ENCODE measurements around the gene GIPC2.
"Not testable (repeated sequence)": the region's sequence is repeated elsewhere in the genome, so short reads cannot be mapped to it uniquely, and the experiment has no call there.

Gene GIPC2

GRCh38 chr1:78045926-78046778 is at the start of gene GIPC2:
GIPC2 (plus strand) TSS chr1:78045966; CDS start chr1:78046095, 129 bp downstream.
- no peak for DNase-seq

- no peak for DNase-seq
Observed at GRCh38 chr1:77996734-77997133, 49.0 kb upstream of the GIPC2 start.

- DNase-seq: not testable (repeated sequence)
Observed at GRCh38 chr1:78000536-78000935, 45.2 kb upstream of the GIPC2 start.

- no peak for DNase-seq
Observed at GRCh38 chr1:78003070-78003746, 42.6 kb upstream of the GIPC2 start.

GRCh38 chr1:78003882-78004718 is 41.7 kb upstream of the GIPC2 start:
- no peak for DNase-seq

- no peak for DNase-seq
Observed at GRCh38 chr1:78004719-78005447, 40.9 kb upstream of the GIPC2 start, which contains the start of gene DNAJB4. DNAJB4 (plus strand) TSS chr1:78004939; CDS start chr1:78005111, 172 bp downstream.

- DNase-seq: no peak
Observed at GRCh38 chr1:78005448-78005722, 40.4 kb upstream of the GIPC2 start.

- DNase-seq: peak; percentile 15
Observed at GRCh38 chr1:78005755-78006154, 40.0 kb upstream of the GIPC2 start.

GRCh38 chr1:78006521-78006920 is 39.2 kb upstream of the GIPC2 start:
- DNase-seq: no peak

- no peak for DNase-seq
Observed at GRCh38 chr1:78007677-78008341, 38.0 kb upstream of the GIPC2 start.

- DNase-seq: no peak
Observed at GRCh38 chr1:78009276-78009675, 36.5 kb upstream of the GIPC2 start.

- no peak for DNase-seq
Observed at GRCh38 chr1:78009836-78010235, 35.9 kb upstream of the GIPC2 start.

- DNase-seq: no peak
Observed at GRCh38 chr1:78011050-78011449, 34.7 kb upstream of the GIPC2 start.

GRCh38 chr1:78015148-78015547 is 30.6 kb upstream of the GIPC2 start:
- DNase-seq: no peak

GRCh38 chr1:78019024-78019423 is 26.7 kb upstream of the GIPC2 start:
- no peak for DNase-seq

GRCh38 chr1:78021134-78021533 is 24.6 kb upstream of the GIPC2 start:
- not testable (repeated sequence) for DNase-seq

GRCh38 chr1:78029793-78030192 is 16.0 kb upstream of the GIPC2 start:
- DNase-seq: no peak

GRCh38 chr1:78032996-78033796 is 12.6 kb upstream of the GIPC2 start:
- no peak for DNase-seq

- DNase-seq: no peak
Observed at GRCh38 chr1:78033797-78034172, 12.0 kb upstream of the GIPC2 start.

- DNase-seq: no peak
Observed at GRCh38 chr1:78035121-78035520, 10.6 kb upstream of the GIPC2 start.

GRCh38 chr1:78036450-78036849 is 9.3 kb upstream of the GIPC2 start:
- DNase-seq: no peak

All from NCI-H1694 (cell line).